Endothelial cell (in vitro differentiated cells): ENCODE results near the gene TOPBP1. TPM values are rescaled to one million over a fixed set of nuclear protein-coding genes. Genes with fewer than 3 reads are reported as not detected.

Experiments used
- DNase-seq: peaks from one replicate; pipeline ENCODE4 v3.0.0; 2021; ENCODE audit warnings: low spot score
- H3K27ac Mint-ChIP-seq: one replicate; pipeline ENCODE4 v1.8.0; 2021; ENCODE audit warnings: mixed read lengths, inconsistent platforms; ENCODE audit not compliant: unreplicated experiment
- H3K27me3 Mint-ChIP-seq: one replicate; pipeline ENCODE4 v1.8.0; 2021; ENCODE audit warnings: mild to moderate bottlenecking, moderate library complexity, mixed read lengths, inconsistent platforms; ENCODE audit not compliant: unreplicated experiment
- H3K36me3 Mint-ChIP-seq: one replicate; pipeline ENCODE4 v1.8.0; 2021; ENCODE audit warnings: mild to moderate bottlenecking, low read depth, mixed read lengths, inconsistent platforms; ENCODE audit not compliant: unreplicated experiment
- H3K4me1 Mint-ChIP-seq: one replicate; pipeline ENCODE4 v1.8.0; 2021; ENCODE audit warnings: mild to moderate bottlenecking, mixed read lengths, inconsistent platforms; ENCODE audit not compliant: unreplicated experiment
- H3K4me3 Mint-ChIP-seq: one replicate; pipeline ENCODE4 v1.8.0; 2021; ENCODE audit warnings: mild to moderate bottlenecking, mixed read lengths, inconsistent platforms; ENCODE audit not compliant: unreplicated experiment
- H3K9me3 Mint-ChIP-seq: one replicate; pipeline ENCODE4 v1.8.0; 2021; ENCODE audit warnings: mixed read lengths, inconsistent platforms; ENCODE audit not compliant: unreplicated experiment
- total RNA-seq: library from RNA; stranded (reverse); fragmentation: NEBNext Ultra II Directional; extraction: Animal tissue kit (Norgen Biotek cat#: 25700); gene quantifications from one replicate; pipeline ENCODE4 v1.2.1, GENCODE V29; 2021; ENCODE audit not compliant: unreplicated experiment
- TF ChIP-seq, protein P1 (sequence below): fragments of 200-600 bp; sonication (generic); IDR thresholded peaks from one replicate; pipeline ENCODE4 v1.5.0; 2021; ENCODE audit warnings: antibody characterized with exemption; ENCODE audit not compliant: unreplicated experiment

TOPBP1 gene
- total RNA-seq, 1 donor from 2014 or later: 43.2 TPM

DNA sequence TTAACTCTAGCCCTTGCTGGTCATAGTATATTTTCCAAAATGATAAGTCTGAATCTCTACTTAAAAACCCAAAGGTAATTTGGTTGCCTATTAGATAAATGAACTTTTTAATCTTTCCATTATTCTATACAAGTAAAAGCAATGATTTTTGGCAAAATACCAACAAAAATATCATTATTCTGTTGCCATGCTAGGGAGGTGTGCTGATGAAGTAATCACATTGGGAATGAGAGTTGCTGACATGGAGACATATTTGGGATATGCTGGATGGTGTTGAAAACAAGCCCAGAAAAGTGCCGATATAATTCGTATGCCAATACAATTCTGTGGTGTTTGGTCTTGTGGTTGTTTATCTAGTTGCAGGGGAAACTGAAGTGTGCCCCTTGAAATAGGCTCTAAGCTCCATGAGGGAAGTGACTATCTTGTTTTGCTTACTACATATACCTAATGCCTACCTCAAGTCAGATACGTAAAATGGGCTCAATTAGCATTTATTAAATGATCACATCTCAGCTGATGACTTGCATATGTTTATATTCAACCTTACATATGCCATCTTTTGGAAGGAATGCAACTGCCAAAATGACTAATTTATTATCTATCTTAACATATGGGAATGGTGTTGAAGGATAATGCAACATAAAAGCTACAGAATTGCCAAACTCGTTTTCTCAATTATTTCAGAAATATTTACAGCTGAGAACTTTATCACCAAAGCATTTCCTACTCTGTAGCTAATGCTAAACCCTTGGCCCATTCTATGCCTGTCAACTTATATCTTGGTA lies 5.8 kb downstream of the TOPBP1 start:
- DNase-seq: no peak
- no peaks in the 10 kb centered on the region for H3K27me3 Mint-ChIP-seq
- no peaks in the 10 kb centered on the region for H3K9me3 Mint-ChIP-seq
- TF ChIP-seq, protein P1, sequence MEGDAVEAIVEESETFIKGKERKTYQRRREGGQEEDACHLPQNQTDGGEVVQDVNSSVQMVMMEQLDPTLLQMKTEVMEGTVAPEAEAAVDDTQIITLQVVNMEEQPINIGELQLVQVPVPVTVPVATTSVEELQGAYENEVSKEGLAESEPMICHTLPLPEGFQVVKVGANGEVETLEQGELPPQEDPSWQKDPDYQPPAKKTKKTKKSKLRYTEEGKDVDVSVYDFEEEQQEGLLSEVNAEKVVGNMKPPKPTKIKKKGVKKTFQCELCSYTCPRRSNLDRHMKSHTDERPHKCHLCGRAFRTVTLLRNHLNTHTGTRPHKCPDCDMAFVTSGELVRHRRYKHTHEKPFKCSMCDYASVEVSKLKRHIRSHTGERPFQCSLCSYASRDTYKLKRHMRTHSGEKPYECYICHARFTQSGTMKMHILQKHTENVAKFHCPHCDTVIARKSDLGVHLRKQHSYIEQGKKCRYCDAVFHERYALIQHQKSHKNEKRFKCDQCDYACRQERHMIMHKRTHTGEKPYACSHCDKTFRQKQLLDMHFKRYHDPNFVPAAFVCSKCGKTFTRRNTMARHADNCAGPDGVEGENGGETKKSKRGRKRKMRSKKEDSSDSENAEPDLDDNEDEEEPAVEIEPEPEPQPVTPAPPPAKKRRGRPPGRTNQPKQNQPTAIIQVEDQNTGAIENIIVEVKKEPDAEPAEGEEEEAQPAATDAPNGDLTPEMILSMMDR: no peak
- H3K4me1 Mint-ChIP-seq: peaks cover 14% of the 10 kb centered on the region
- H3K27ac Mint-ChIP-seq: no peak overlapping the region
- no peak overlapping the region for H3K4me3 Mint-ChIP-seq
- H3K36me3 Mint-ChIP-seq: peaks cover 6% of the 10 kb centered on the region

DNA sequence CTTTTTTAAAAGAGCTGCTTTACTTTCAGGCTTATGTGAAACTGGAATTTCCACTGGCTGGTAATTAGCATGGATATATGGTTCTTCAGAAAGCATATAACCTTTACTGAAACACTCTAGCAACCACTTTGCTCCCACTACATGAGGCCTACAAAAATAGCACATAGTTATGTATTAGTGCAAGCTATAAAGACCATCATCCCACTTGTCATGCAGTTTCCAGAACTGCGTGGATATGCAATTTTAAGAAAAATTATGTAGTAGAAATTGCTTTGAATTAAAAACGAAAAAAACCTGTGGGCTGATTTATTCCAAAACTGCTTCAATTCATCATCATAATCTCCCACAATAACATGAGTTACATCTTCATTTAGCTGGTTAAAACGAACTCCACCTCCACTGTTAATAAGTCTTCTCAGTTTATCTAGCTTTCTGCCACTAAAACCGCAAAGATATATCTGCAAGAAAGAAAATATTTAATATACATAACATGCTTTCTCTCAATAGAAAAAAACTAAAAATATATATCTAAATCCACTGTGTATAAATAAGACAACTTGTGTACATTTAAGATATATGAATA lies 12.2 kb downstream of the TOPBP1 start:
- no peaks in the 10 kb centered on the region for H3K9me3 Mint-ChIP-seq
- peaks cover 14% of the 10 kb centered on the region for H3K36me3 Mint-ChIP-seq
- H3K27ac Mint-ChIP-seq: no peak overlapping the region
- H3K4me1 Mint-ChIP-seq: no peaks in the 10 kb centered on the region
- no peak overlapping the region for H3K4me3 Mint-ChIP-seq
- TF ChIP-seq, protein P1: no peak
- no peak for DNase-seq
- no peaks in the 10 kb centered on the region for H3K27me3 Mint-ChIP-seq

DNA sequence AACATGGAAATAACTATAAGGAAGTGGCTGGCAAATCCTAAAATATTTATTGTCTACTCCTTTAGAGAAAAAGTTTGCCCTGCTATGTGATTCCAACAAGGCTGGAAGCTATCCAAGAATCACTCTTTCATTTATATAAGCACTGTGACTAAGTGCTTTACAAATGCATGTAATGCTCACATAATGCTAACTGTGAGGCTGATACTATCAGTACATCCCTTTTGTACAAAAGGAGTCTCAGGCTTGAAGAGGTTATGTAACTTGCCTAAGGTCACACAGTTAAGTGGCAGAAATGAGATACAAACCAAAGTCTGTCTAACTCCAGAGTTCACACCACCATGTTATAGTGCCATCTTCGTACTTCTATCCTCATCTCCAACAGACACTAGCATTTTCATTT lies 17.0 kb downstream of the TOPBP1 start:
- Mint-ChIP-seq H3K9me3 (no peaks in the 10 kb centered on the region), H3K27ac (no peak overlapping the region), H3K4me1 (no peaks in the 10 kb centered on the region), H3K36me3 (peaks cover 11% of the 10 kb centered on the region), H3K4me3 (no peak overlapping the region), H3K27me3 (no peaks in the 10 kb centered on the region)
- no peak for DNase-seq
- TF ChIP-seq, protein P1: no peak

DNA sequence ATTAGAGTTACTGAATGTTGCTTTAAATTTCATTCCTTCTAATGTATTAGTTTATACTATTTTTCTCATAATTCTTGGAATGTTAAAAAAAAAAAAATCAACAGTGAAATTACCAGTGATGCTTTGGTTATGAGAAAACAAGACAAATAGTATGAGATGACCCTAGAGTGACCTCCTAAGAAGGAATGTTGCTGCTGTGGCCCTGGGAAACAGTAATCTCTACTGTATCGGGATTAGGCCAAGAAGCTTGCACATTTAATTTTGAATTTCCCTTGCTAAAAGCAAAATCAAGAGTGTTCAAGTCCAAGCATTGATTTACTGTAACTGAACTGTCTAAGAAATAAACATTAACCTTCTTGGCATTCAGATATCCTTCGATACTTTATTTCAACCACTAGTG lies 18.1 kb downstream of the TOPBP1 start:
- no peaks in the 10 kb centered on the region for H3K9me3 Mint-ChIP-seq
- no peak overlapping the region for H3K27ac Mint-ChIP-seq
- no peak overlapping the region for H3K4me3 Mint-ChIP-seq

More for the DNA sequence above, 18.1 kb downstream of the TOPBP1 start:
- Mint-ChIP-seq H3K36me3 (peaks cover 23% of the 10 kb centered on the region), H3K27me3 (no peaks in the 10 kb centered on the region), H3K4me1 (no peaks in the 10 kb centered on the region)
- TF ChIP-seq, protein P1: no peak
- DNase-seq: no peak
